PC-3 (cell line): Measurements from ENCODE around the gene KLKB1. TPM values are rescaled to one million over a fixed set of nuclear protein-coding genes. Genes with fewer than 3 reads are reported as not detected.

Experiments used
- ATAC-seq: fragments of 200-7000 bp; cut with Tn5 transposase; 2 replicates; pipeline ENCODE4 v1.9.1; 2020; ENCODE audit warnings: mild to moderate bottlenecking, moderate library complexity
- BruUV-seq: library from RNA; stranded (reverse); fragments of 400-500 nt; replicated peaks from 2 replicates; lab custom pipeline; 2021; lab: Mats Ljungman, UMichigan
- CTCF ChIA-PET: fragments of 300-600 bp; sonication (Branson Sonifier 250); formaldehyde crosslinking; loops from one replicate; lab custom pipeline; 2022; ENCODE audit warnings: antibody characterized with exemption; lab: Charles Lee
- POLR2A ChIA-PET: fragments of 300-600 bp; sonication (Branson Sonifier 250); formaldehyde crosslinking; loops from one replicate; lab custom pipeline; 2022; ENCODE audit warnings: antibody characterized with exemption; ENCODE audit not compliant: unreplicated experiment; lab: Charles Lee
- DNase-seq: peaks from one replicate; pipeline ENCODE4 v3.0.0-alpha.2; 2015
- H2AFZ ChIP-seq: fragments of 300-600 bp; sonication (generic); 2 replicates; pipeline ENCODE4 v1.6.0; 2016; ENCODE audit warnings: antibody characterized with exemption, low read length
- H3F3A ChIP-seq: fragments of 300-600 bp; sonication (generic); one replicate; pipeline ENCODE4 v1.6.0; 2017; ENCODE audit warnings: antibody characterized with exemption, low read length, control low read depth, mild to moderate bottlenecking; ENCODE audit not compliant: unreplicated experiment
- H3K27ac ChIP-seq: fragments of 300-600 bp; sonication (generic); 2 replicates; pipeline ENCODE4 v1.5.1; 2016; ENCODE audit warnings: mild to moderate bottlenecking, low read length
- H3K27me3 ChIP-seq: fragments of 300-600 bp; sonication (generic); 2 replicates; pipeline ENCODE4 v1.6.1; 2016; ENCODE audit warnings: low read length, mixed read lengths
- H3K36me3 ChIP-seq: fragments of 300-600 bp; sonication (generic); 2 replicates; pipeline ENCODE4 v1.6.1; 2016; ENCODE audit warnings: low read depth, mixed run types, low read length, mixed read lengths
- H3K4me1 ChIP-seq: fragments of 300-600 bp; sonication (generic); 2 replicates; pipeline ENCODE4 v1.5.1; 2016; ENCODE audit warnings: low read length; ENCODE audit not compliant: insufficient read depth
- H3K4me2 ChIP-seq: fragments of 300-600 bp; sonication (generic); 2 replicates; pipeline ENCODE4 v1.6.0; 2016; ENCODE audit warnings: low read length
- H3K4me3 ChIP-seq: fragments of 300-600 bp; sonication (generic); 2 replicates; pipeline ENCODE4 v1.5.1; 2016; ENCODE audit warnings: mild to moderate bottlenecking, low read length, mixed read lengths
- H3K79me2 ChIP-seq: fragments of 300-600 bp; sonication (generic); 2 replicates; pipeline ENCODE4 v1.6.1; 2017; ENCODE audit warnings: low read length, mixed read lengths
- H3K9ac ChIP-seq: fragments of 300-600 bp; sonication (generic); 2 replicates; pipeline ENCODE4 v1.6.0; 2016; ENCODE audit warnings: mild to moderate bottlenecking, low read length
- H3K9me2 ChIP-seq: fragments of 300-600 bp; sonication (generic); replicated peaks from 2 replicates; pipeline ENCODE4 v1.6.1; 2016; ENCODE audit warnings: mixed run types, low read length, mixed read lengths
- H3K9me3 ChIP-seq: fragments of 300-600 bp; sonication (generic); 2 replicates; pipeline ENCODE4 v1.6.1; 2016; ENCODE audit warnings: low read length, mixed read lengths
- H4K20me1 ChIP-seq: fragments of 300-600 bp; sonication (generic); 2 replicates; pipeline ENCODE4 v1.6.1; 2016; ENCODE audit warnings: low read length, mixed read lengths
- CTCF ChIP-seq: fragments of 300-600 bp; sonication (generic); conservative IDR thresholded peaks from 2 replicates; pipeline ENCODE4 v1.5.1; 2017; ENCODE audit warnings: antibody characterized with exemption, low read depth, mild to moderate bottlenecking, low read length
- EZH2 ChIP-seq: fragments of 300-600 bp; sonication (generic); IDR thresholded peaks from one replicate; pipeline ENCODE4 v1.6.1; 2017; ENCODE audit warnings: antibody characterized with exemption, mild to moderate bottlenecking, low read length; ENCODE audit not compliant: unreplicated experiment
- EZH2phosphoT487 ChIP-seq: fragments of 300-600 bp; sonication (generic); IDR thresholded peaks from 2 replicates; pipeline ENCODE4 v1.6.1; 2018; ENCODE audit warnings: mild to moderate bottlenecking, antibody characterized with exemption, low read length, borderline replicate concordance
- intact Hi-C: fragments of 100-400 bp; cut with micrococcal nuclease; formaldehyde crosslinking; loops from 2 replicates; pipeline ENCODE4 v1.9.0; 2023
- total RNA-seq: library from RNA; depleted of rRNA; stranded (reverse); fragments of >200 nt; gene quantifications from 2 replicates; pipeline ENCODE4 v1.2.3, GENCODE V29; 2014

KLKB1 gene
- total RNA-seq, 1 experiment from 2014 or later: not detected

GRCh38 chr4:186248643-186249042, 21.3 kb downstream of the KLKB1 start:
- ChIA-PET CTCF (no interaction called here), POLR2A (no interaction called here)
- H3K9me3 ChIP-seq: no peaks in the 10 kb centered on the region

GRCh38 chr4:186249785-186250754, 22.8 kb downstream of the KLKB1 start:
- intact Hi-C loops: no loop called here
- no peak; the same call in 1 of the 2 replicates for ATAC-seq
- Histone ChIP-seq H3K9me3 (no peaks in the 10 kb centered on the region), H3K9ac (no peak overlapping the region), H3K4me1 (no peaks in the 10 kb centered on the region), H3K27ac (no peak overlapping the region), H3K9me2 (no peaks in the 10 kb centered on the region), H3K79me2 (no peaks in the 10 kb centered on the region), H3F3A (no peaks in the 10 kb centered on the region), H3K27me3 (peaks cover 30% of the 10 kb centered on the region), H2AFZ (no peak overlapping the region), H4K20me1 (no peaks in the 10 kb centered on the region), H3K36me3 (no peaks in the 10 kb centered on the region), H3K4me2 (no peak overlapping the region), H3K4me3 (no peak overlapping the region)
- no TSS peak for BruUV-seq
- POLR2A ChIA-PET: no interaction called here
- peak; percentile 42 for DNase-seq
- TF ChIP-seq EZH2phosphoT487 (no peak), CTCF (no peak), EZH2 (no peak)
- CTCF ChIA-PET: no interaction called here

More at GRCh38 chr4:186248643-186249042, 21.3 kb downstream of the KLKB1 start:
- H2AFZ ChIP-seq: no peak overlapping the region
- no peak overlapping the region for H3K4me3 ChIP-seq
- H3K79me2 ChIP-seq: no peaks in the 10 kb centered on the region
- H4K20me1 ChIP-seq: no peaks in the 10 kb centered on the region
- peaks cover 21% of the 10 kb centered on the region for H3K27me3 ChIP-seq
- no peaks in the 10 kb centered on the region for H3K9me2 ChIP-seq
- no TSS peak for BruUV-seq
- TF ChIP-seq EZH2phosphoT487 (no peak), EZH2 (no peak), CTCF (no peak)
- no peak for ATAC-seq
- H3K4me1 ChIP-seq: no peaks in the 10 kb centered on the region
- H3K27ac ChIP-seq: no peak overlapping the region
- DNase-seq: no peak
- no peaks in the 10 kb centered on the region for H3K36me3 ChIP-seq
- no peak overlapping the region for H3K4me2 ChIP-seq
- H3F3A ChIP-seq: no peaks in the 10 kb centered on the region
- intact Hi-C loops: no loop called here
- H3K9ac ChIP-seq: no peak overlapping the region

- Histone ChIP-seq H3K27me3 (peaks cover 37% of the 10 kb centered on the region), H3K4me2 (no peak overlapping the region), H2AFZ (no peak overlapping the region), H3K27ac (no peak overlapping the region), H3K4me3 (no peak overlapping the region), H3F3A (no peaks in the 10 kb centered on the region), H4K20me1 (no peaks in the 10 kb centered on the region), H3K36me3 (no peaks in the 10 kb centered on the region), H3K79me2 (no peaks in the 10 kb centered on the region), H3K9ac (no peak overlapping the region), H3K9me2 (no peaks in the 10 kb centered on the region), H3K9me3 (no peaks in the 10 kb centered on the region), H3K4me1 (no peaks in the 10 kb centered on the region)
- POLR2A ChIA-PET: no interaction called here
- intact Hi-C loops: no loop called here
- TF ChIP-seq CTCF (no peak), EZH2phosphoT487 (no peak), EZH2 (no peak)
- BruUV-seq: no TSS peak
- ATAC-seq: no peak
- no peak for DNase-seq
- CTCF ChIA-PET: no interaction called here
Observed at GRCh38 chr4:186250760-186251159, 23.5 kb downstream of the KLKB1 start.
